ENCODE measurements around the gene RBPMS2.
"Not testable (repeated sequence)": the region's sequence is repeated elsewhere in the genome, so short reads cannot be mapped to it uniquely, and the experiment has no call there.

RBPMS2 gene

GRCh38 chr15:64749999-64750657 lies 25.3 kb downstream of the RBPMS2 start:
- DNase-seq, result no peak

GRCh38 chr15:64749167-64749566 lies 26.2 kb downstream of the RBPMS2 start:
- DNase-seq, result no peak

DNA sequence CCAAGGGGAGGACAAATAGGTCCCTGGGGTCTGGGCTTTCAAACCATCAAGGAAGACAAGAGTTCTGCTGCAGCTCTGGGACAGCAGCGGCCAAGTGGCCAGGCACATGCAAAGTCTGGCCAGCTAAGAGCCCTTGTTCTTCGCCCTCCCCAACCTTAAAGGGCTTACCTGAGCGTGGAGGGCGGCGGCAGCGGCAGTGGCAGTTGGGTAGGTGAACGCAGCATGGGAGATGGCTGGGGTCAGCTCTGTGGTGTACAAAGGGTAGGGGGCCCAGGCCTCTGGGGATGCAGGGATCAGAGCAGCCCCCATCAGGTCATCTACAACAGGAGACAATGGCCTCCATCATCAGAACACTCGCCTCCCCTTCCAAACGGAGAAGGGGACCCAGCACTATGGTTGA lies 27.1 kb downstream of the RBPMS2 start:
- no peak for DNase-seq

GRCh38 chr15:64747578-64747977 lies 27.8 kb downstream of the RBPMS2 start:
- DNase-seq, result no peak

GRCh38 chr15:64746921-64747320 lies 28.5 kb downstream of the RBPMS2 start:
- no peak for DNase-seq

DNA sequence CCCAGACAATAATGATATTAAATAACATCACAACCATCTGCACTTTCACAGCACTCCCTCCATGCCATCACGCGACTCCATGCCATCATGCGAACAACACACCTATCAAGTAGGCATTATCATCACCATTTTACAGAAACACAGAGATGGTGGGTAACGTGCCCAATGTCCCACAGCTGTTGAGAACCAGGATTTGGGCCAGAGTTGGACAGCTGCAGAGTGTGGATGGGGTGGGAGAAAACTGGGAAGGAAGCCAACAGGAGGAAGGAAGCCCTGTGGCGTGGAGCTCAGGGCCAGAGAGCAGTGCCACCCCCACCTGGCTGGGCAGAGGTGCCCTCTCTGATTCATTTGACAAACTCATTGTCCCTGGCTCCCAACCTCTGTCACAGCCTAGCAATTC lies 29.0 kb downstream of the RBPMS2 start:
- no peak for DNase-seq

DNA sequence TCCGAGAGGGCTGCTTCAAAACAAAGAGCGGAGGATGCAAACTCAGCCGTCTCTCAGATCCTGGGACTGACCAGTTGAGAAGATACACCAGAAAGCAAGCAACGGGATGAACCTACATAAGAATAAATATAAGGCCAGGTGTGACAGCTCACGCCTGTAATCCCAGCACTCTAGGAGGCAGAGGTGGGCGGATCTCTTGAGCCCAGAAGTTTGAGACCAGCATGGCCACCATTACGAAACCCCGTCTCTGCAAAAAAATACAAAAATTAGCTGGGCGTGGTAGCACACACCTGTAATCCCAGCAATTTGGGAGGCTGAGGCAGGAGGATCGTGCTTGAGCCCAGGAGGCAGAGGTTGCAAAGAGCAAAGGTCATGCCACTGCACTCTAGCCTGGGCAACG lies 31.7 kb downstream of the RBPMS2 start:
- DNase-seq, result no peak

GRCh38 chr15:64742921-64743320 lies 32.5 kb downstream of the RBPMS2 start:
- DNase-seq, result no peak

DNA sequence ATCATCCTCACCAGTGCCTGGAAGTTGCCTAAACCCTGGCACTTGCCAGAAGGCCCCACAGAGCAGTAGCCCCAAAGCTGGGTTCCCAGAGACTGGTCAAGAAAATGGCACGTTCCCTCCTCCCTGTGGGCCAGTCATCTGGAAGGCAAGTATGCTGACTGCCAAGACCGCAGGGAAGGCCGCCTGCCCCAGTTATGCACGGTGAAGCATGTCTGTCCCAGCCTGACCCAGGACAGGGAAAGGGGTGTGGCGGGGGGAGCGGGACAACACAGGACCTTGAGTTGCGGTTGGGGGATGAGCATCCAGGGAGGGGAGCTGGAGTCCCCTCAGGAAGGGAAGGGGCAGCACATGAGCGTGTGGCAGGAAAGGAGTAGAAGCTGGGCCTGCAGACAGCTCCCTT lies 33.0 kb downstream of the RBPMS2 start:
- DNase-seq, result no peak

DNA sequence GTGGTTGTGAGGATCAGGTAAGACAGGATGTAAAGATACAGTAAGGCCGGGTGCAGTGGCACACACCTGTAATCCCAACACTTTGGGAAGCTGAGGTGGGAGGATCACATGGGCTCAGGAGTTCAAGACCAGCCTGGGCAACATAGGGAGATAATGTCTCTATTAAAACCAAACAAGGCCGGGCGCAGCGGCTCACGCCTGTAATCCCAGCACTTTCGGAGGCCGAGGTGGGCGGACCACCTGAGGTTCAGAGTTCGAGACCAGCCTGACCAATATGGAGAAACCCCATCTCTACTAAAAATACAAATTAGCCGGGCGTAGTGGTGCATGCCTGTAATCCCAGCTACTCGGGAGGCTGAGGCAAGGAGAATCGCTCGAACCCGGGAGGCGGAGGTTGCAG lies 33.7 kb downstream of the RBPMS2 start:
- DNase-seq, result not testable (repeated sequence)

DNA sequence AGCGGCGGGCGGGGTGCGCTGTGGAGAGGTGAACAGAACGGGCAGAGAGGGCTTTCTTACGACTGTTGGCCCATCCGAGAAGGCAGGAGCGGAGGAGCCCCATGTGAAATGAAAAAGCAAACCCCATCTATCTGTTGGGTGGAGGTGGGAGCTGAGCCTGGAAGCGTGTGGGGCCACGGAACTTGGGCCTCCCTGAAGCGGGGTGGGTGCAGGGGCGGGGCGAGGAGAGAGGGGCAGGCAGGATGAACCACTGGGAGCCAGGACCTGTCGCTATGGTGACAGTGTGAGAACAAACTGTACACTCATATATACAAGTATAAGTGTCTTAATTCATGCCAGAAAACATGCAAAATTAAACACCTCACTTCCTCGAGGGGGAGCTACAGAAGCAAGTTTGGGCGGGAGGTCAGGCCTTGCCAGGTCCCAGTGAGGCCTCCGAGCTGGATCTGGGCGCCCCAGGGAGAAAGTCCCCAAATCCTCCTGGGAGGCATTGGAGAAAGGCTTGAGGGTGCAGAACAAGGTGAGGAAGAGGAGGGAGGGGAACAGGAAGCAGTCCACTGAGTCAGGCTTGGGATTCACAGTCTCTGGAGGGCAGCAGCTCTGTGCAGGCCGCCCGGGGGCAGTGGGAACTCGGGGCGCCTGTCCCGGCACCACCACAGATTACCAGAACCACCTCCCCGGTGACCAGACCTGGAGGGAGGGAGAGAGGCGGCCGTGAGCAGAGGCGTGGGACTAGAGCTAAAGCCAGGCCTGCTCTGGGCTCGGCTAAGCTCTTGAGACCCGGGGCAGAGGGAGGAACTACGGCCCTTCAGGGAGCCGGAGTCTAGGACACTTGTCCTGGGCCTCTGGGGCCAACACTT lies 34.8 kb downstream of the RBPMS2 start:
- DNase-seq, result no peak

GRCh38 chr15:64739577-64740143 lies 35.7 kb downstream of the RBPMS2 start:
- no peak for DNase-seq

DNA sequence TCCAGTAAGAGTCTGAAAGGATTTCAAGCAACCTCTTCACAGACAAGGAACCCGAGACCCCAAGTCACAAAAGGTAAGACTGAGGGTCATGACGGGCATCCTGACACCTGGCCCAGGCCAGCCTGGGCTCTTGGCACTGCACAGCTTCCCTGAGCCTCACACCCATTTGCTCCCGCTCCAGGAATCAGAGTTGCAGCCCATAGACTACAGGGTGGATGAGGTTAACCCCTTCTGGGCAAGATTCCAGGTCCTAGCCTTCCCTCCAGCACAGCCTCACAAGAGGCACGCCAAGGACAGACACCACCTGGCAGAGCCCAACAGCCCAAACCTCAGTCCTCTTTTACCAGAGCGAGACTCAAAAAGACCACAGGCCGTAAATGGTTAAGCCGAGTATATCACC lies 36.2 kb downstream of the RBPMS2 start:
- no peak for DNase-seq

DNA sequence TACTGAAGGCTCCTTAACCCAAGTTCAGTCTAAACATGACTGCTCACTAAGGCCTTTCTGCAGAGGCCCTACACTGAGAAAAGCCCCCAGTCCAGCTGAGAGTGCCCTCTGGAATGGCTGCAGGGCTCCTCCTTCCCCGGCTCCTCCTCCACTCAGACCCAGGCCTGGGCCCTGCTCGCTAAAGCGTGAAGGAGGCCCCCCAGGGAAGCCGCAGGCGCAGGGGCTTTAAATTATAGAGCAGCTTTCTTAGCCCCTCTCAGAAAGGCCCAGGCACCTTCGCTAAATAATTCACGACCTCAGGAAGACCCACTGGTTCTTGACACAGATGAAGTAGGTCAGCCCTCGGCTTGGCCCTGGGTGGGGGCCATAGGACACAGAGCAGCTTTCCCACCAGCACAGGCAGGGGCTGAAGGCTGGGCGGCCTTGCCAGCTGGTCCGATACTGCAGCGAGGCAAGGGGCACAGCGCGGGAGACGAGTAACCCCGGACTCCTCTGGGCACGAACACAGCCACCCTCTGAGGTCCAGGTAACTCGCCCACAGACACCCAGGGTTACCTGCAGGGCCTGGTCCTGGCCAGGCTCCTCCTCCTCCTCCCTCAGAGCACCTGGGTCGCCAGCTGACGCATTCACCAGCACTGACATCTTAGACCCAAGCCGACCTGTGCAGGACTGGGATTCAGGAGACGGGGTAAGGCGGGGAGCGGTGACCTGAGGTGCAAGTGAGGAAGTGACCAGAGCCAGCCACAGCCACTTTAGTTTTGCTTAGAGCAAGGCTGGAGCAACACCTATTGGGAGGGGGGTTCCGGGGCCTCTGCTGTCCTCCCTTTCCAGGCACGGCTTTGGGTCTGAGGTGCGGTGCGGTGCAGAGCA lies 36.9 kb downstream of the RBPMS2 start:
- no peak for DNase-seq

- no peak for DNase-seq
These were observed 43.1 kb downstream of the RBPMS2 start for GRCh38 chr15:64732156-64732860.

DNA sequence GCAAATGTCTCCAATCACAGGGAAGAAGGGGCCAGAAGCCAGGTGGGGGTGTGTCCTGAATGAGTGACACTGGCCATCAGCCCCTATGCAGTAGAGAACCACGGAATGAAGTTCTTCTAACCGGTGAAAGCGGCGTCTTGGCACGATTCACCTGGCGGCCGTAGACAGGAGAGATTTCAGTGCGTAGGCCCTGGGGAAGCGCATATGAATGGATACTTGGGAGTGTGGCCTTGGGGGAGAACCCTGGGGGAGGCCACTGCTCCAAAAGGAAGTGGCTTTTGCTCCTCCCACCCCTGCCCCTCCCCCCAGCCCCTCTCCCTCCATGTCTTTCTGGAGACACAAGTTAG lies 43.6 kb downstream of the RBPMS2 start:
- DNase-seq, result no peak

DNA sequence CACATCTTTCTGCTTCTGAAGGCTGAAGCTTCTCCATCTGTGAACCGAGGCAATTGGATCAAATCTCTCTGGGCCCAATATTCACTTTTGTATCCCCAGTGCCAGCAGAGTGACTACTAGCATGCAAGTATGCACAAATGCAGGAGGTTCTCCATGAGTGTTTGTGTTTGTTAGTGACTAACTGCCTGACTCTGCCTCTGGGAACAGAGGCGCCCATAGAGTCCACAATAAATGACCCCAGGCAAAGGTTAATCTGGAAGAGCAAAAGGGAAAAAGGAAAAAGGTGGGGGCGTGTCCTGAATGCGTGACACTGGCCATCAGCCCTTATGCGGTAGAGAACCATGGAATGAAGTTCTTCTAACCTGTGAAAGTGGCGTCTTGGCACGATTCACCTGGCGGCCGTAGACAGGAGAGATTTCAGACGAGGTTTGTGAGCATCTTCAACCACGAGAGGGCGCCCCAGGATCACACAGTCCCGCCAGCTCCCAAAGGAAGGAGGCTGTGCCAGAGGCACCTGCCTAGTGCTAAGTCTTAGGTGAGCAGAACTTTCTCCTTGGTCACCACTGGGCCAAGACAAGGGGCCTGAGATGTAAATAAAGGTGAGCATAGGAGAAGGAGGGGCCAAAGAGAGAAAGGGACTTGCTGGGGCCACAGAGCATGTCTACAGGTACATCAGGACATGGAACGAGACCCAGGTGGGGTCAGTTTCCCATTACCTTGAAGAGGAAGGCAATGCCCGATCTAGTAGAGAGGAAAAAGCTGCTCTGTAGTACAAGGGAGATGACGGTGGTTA lies 44.2 kb downstream of the RBPMS2 start:
- DNase-seq, result peak; percentile 60

GRCh38 chr15:64730151-64730550 lies 45.2 kb downstream of the RBPMS2 start:
- no peak for DNase-seq

DNA sequence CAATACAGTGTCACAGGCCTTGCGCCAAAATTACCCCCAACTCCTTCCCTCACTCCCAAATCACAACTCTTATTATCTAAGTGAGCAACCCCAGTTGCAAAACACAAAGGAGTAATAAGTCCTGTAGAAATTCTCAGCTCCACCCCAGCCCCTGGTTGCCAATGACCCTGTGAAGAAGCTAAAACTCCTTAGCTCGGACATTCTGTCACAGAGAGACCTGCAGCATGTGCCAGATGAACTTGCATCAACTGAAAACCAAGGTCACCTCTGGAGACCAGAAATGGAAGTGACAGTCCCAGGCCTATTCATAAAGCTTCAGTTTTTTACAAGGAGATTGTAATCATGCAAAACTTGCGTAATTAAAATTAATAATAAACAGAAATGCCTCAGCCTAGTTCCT lies 55.2 kb downstream of the RBPMS2 start:
- DNase-seq, result no peak

DNA sequence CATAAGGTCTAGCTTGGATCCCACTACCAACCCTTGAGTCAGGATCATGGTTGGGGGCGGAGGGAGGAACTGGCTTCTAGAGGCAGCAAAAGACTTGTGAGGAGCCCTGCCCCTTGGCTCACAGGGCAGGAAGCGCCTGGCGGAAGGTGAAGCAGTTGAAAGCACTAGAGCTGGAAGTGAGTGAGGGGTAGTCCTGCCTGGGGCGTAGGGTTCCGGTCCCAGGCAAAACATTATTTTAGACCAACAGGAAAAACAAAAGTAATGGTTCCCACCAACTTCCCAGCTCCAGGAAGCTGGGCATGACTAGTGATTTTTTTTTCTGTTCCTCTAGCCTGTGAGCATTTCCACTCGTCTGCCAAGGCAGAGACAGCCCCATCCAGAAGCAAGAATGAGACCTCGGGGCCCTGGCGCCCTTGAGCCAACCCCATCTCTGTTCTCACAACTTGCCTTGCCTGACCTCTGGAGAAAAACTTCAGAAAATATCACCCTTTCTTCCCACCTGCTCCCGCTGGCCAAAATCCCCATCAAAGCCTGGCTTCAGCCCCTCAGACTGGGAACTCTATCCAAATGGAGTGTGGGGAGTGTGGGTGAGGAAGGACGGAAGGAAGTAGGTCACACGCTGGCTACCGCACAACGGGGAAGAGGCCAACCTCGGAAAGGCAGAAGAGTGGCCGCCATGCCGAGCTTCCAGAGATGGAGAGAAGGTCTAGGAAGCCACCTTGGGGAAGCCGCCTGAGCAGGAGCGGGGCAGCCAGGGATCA lies 57.5 kb downstream of the RBPMS2 start:
- no peak for DNase-seq

DNA sequence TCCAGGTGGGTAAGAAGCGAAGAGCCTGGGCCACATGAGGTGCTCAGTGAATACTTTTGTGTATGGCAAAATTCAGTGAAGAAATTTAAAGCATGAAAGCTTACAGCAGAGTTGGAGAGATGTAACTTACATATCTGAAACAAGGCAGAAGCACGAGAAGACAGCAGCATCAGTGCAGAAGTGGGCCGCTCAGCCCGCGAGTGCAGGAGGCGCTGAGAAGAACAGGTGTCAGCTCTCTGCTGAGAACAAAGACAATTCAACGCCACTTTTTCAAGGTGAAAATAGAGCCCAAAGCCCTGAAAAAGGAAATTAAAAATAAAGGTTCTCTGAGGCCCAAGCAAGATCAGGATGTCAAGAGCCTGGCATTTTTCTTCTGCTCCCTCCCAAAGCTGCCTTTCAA lies 58.3 kb downstream of the RBPMS2 start:
- no peak for DNase-seq
